Stimulated activated CD4-positive, alpha-beta T cell treated with anti-CD3 and anti-CD28 coated beads, Interleukin-15, amount 100 ng/mL, for 24 hours (primary cell): ENCODE measurements around the gene WDR18.

Source experiments
- DNase-seq: peaks from one replicate; pipeline ENCODE4 v3.0.0-alpha.2; 2020

Gene WDR18

DNA sequence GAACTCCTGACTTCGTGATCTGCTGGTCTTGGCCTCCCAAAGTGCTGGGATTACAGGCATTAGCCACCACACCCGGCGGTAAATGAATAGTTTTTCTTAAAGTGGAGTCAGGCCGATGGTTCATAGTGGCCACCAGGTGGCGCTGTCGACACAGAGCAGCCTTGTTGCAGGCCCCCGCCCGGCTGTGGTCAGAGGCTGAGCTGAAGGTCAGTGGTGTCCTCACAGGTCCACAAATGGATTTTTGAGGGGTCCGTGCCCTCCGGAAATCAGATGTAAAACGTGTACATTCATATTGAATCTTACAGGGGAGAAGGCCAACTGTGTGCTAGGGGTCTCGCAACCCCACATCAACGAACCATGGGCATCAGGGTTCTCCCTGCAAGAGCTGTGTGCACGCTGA, 13.4 kb upstream of the WDR18 start:
- DNase-seq = no peak

DNA sequence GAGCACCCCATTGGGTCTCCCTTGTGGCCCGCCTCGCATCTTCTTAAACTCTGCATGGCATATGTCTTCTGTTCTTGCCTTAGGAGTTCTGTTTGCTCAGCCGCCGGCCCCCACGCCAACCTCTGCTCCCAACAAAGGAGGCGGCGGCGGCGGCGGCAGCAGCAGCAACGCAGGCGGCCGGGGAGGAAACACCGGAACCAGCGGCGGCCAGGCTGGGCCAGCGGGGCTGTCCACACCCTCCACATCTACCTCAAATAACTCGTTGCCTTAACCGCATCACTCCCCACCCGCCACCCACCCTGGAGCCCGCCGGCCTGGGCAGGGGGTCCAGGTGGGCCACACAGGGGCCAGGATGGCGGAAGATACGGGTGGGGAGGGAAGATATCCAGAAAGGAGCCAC, 12.3 kb upstream of the WDR18 start:
- DNase-seq = no peak

DNA sequence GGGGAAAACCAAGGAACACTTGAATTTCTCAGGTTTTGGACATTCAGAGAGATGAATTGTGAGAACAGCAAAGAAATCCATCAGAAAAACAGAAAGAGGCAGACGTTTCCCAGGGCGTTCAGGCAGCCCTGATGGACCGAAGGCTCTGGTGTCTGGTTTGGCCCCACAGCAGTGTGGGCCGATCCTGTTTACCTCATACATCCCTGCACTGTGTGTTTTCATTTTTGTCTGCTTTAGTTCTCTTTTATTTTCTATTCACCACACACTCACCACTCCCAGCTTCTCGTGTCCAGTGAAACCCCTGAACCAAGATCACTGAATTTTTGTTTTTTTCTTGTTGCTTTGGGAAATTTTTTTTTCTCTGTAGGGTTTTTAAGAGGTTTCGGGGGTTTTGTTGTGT, 11.9 kb upstream of the WDR18 start:
- DNase-seq = no peak

DNA sequence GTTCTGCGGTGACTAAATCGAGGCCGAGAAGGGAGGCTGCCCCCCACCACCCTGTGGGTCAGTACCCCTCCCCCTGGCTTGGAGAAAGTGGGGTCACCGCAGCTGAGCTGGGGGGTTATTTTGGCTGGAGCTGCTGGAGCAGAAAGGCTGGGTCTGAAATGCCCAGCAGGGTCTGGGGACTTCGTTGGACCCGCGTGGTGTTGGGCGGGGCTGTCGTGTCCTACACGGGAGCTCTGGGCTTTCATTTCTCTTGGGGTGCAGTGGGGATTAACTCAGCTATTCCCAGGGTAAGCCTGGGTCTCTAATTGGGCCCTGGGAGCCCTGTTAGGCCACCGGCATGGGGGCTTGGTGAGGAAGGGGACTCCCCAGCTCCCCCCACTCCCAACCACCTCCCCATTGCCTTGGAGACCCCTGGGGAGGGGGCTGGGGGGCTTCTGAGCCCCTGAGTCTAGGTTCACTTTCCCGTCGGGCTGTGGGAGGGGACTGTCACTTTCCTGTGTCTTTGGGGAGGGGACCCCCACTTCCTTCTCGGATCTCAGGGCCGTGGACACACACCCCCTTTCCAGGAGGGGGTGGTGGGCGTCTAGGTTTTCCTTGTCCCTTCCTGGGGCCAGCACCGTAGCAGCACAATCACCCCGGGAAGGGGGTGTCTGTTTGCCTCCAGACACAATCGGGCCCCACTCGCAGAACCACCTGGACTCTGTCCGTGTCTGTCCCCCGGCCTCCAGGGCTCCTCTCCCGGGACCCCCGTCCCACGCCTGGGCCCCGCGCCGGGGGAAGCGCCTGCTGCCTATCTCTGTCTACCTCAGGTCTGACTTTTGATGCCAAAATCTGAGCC, 10.2 kb upstream of the WDR18 start:
- no peak for DNase-seq

DNA sequence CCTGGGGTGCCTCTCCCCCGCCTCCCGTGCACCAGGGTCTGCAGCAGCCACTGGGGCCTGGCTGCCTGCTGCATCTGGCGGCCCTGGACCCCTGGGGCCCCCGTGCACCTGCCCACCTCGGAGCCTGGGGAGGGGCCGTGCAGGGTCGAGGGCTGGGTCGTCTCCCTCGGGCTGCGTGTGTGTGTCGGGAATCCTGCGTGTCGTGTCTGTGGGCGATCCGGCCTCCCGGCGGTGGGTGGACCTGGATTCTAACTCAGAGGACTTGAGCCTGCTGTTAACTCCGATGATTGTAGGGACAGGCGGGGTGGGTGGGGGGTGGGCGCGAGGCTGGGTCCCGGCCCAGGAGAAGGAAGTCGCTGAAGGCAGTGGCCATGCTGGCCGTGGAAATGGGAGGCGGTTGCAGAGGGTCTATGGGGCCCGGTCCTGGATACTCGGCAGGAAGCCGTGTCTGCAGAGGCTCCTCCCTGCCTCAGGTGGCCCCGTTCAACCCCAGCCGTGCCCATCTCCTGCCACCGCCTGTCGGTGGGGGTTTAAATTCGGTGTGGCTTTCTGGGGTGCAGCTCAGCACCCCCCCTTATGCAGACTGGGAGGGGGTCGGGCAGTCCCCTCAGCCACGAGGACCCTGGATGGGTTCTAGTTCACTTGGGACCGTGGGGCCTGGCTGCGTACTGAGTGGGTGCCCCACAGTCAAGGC, 9.4 kb upstream of the WDR18 start:
- DNase-seq = no peak

DNA sequence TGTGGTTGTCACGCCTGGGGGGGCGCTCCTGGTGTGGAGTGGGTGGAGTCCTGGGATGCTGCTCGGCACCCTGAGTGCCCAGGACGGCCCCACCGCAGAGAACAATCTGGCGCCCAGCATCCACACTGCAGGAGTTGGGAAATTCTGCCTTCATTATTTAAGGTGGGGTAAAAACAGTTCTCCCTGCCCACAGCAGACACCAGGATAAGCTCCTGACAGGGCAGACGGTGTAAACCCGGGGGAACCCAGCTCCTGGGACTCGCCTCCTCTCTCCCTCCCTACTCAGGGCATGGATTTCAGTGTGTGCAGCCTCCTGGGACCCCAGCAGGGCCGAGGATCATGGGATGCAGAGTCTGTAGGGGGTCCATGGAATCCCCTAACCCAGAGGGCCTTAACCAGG, 7.7 kb upstream of the WDR18 start:
- DNase-seq = no peak

DNA sequence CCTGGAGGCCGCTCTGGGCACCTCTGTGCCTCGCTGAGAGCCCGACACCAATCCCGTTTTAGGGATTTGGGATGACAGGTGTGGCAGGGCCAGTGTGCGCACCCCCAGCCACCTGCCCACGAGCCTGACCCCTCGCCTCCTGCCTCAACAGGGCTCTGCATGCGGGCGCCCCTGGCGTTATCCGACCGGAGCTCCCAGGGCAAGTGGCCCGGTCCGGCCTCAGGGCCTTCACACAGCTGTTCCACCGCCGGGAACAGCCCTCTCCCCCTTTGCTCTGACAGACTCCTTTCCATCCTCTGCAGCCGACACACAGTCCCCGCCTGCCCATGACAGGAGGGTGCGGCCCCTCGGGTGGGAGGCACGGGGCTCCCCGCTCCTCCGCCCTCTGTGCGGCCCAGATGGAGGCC, 7.1 kb upstream of the WDR18 start:
- DNase-seq = no peak

DNA sequence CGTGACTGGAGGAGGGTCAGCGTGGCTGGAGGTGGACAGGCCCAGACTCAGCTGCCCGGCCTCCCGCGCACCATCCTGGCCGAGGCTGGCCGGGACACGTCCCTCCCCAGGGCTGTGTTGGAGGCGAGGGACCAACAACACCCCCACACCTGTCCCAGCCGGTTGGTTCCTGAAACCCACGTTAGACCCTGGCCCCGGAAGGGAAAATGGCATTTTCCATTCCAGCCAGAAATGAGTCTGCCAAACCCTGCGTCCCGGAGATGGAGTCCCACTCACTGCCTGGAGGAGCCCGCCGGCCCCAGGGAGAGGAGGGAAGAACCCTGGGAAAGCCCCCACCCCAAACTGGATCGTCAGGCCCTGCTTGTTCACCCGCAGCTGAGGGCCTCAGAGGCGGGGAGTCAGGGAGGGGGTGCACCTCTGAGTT, 4.8 kb upstream of the WDR18 start:
- no peak for DNase-seq

DNA sequence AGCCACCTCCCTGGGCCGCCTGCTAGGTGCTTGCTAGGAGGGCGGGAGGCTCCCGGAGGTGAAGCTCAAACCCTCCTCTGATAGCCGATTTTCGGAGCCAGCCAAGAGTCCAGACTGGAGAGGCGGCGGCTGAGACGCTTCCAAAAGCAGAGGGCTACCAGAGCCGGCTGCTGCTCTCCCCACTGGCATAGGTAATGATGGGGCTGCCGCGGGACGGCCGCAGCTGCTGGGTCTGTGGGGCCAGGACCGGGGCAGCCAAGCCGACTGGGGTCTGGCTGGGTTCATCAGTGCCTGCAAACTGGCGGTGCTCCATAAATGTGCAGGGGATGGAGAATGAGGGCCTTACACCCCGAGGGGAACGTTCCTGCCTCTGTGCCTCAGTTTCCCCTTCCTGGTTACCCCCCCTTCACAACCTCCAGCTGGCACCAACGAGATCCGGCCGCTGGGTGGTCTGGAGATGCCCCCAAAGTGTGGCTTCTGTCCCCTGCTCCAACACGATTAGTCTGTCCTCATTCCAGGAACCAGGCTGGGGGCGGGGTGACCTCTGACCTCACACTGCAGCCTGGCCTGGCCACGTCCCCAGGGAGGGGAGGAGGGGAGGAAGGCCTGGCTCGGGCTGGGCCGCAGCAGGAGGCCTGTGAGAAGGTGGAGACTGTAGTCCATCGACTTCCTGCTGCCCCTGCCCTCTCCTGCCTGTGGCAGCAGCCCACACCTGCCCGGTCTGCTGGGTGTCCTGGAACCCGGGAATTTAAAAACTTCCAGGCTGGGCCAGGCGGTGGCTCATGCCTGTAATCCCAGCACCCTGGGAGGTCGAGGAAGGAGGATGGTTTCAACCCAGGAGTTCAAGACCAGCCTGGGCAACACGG, 3.8 kb upstream of the WDR18 start:
- no peak for DNase-seq

DNA sequence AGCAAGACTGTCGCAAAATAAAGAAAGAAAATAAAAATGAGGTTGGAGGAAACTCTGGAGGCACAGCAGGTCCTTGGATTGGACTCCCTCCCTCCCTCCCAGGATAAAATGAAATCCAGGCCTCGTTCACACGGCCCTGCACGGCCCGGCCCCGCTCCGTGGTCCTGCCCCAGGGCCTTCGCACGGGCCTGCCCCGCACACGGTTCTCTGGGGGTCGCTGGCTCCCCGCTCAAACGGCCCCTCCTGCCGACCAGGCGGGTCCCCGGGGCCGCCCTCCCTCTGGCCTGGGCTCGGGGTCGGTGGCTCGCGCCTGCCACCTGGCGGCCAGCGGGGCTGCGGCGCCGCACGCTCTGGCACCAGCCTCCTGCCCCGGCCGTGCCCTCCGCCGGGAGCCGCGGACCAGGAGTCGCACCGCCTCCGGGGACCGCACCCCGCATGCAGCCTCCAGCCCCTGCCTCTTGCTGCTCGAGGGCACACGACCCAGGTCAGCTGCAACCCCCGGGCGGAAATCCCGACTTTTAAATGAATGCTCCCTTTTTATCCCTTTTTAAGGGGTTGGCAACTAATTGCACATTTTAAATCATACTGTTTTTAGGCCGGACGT, 1.5 kb upstream of the WDR18 start:
- DNase-seq = peak; percentile 83

DNA sequence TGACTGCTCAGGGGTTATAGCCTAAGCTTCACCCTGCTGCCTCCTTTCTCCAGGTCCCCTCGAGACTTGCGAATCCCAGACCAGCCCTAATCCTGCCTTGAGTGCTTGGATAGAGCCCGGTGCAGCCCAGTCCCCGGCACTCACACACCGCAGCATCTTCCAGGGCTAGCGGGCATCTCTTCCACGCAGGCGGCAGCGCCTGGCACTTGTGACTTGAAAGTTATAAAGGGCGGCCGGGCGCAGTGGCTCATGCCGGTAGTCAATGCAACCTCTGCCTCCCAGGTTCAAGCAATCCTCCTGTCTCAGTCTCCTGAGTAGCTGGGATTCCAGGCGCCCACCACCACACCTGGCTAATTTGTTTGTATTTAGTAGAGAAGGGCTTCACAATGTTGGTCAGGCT, 1.9 kb downstream of the WDR18 start:
- no peak for DNase-seq

DNA sequence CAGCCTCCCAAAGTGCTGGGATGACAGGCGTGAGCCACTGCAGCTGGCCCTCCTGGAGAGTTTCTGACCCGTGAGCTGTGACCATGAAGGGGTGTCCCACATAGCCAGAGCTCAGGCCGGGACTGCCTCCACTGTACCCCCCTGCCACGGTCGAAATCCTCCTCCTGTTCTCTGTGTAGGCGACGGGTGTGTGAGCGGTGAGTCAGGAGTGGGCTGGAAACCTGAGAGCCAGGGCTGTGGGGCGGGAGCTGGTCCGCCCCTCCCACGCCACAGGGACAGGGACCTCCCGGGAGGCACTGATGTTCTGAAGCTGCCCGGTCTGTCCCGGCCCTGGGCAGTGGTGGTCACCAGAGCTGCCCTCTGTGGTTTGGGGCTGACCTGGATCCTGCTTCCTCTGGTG, 3.9 kb downstream of the WDR18 start:
- no peak for DNase-seq

DNA sequence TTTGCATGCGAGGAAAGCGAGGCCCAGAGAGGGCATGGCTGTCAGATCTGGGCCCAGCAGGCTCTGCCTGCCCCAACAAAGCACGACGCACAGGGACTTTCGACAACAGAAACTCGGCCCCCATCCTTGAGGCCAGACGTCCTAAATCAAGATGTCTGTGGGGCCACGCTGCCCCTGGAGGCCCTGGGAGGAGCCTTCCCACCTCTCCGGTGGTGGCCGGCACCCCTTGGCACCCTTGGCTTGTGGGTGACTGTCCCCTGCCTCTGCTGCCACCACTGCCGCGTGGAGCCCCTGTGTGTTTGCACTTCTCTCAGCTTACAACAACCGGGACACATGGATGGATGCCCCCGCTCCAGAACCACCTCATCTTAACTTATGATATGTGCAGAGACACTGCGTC, 4.4 kb downstream of the WDR18 start:
- DNase-seq = no peak

DNA sequence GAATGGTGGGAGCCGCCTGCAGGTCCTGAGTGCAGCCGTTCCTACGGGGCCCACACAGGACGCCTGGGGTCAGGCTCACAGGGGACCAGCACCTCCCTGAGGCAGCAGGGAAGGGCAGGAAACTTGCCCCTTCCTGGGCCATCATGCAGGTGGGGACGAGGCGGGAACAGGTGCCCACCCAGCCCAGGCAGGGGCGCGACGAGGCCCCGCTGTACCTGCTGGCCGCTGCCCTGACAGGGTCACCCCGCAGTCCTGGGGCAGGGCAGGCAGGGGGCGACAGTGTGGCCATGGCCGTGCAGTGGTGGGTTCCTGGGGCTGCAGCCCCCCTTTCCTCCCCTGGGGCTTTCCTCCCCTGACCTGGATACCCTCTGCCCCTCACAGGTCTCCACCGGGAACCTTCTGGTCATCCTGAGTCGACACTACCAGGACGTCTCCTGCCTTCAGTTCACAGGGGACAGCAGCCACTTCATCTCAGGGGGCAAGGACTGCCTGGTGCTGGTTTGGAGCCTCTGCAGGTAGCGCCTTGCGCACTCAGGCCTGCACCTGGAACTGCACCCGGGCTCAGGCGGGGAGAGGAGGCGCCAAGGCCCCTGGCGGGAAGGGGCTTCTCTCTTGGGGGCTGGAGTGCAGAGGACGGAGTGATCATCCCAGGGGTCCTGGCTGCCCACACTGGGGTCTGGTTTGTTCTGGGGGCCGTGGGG, 5.4 kb downstream of the WDR18 start:
- no peak for DNase-seq

DNA sequence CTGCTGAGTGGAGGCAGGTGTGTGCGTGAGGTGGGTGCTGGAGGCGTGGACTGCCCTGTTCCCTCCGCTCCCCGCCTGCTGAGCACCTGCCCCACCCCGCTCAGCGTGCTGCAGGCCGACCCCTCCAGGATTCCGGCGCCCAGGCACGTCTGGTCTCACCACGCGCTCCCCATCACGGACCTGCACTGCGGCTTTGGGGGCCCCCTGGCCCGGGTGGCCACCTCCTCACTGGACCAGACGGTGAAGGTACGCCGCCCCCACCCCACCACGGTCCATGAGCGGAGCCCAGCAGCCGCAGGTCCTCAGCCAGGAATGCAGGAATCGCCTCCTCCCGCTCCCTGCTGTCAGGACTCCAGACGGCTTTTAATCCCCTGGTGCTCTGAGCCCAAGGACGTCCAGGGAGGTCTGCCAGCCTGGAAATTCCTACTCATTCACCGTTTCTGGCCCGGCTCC, 6.0 kb downstream of the WDR18 start:
- DNase-seq = no peak

DNA sequence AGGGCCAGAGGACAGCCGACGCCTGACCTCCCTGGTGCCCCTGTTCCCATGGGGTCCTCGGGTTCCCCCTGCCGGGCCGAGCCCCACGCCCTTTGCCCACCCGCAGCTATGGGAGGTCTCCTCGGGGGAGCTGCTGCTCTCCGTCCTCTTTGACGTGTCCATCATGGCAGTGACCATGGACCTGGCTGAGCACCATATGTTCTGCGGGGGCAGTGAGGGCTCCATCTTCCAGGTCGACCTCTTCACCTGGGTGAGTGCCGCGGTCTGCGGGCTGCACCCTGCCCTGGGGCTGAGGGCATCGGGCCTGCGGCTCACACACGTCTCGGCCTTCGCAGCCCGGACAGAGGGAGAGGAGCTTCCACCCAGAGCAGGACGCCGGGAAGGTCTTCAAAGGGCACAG, 6.6 kb downstream of the WDR18 start:
- DNase-seq = no peak

DNA sequence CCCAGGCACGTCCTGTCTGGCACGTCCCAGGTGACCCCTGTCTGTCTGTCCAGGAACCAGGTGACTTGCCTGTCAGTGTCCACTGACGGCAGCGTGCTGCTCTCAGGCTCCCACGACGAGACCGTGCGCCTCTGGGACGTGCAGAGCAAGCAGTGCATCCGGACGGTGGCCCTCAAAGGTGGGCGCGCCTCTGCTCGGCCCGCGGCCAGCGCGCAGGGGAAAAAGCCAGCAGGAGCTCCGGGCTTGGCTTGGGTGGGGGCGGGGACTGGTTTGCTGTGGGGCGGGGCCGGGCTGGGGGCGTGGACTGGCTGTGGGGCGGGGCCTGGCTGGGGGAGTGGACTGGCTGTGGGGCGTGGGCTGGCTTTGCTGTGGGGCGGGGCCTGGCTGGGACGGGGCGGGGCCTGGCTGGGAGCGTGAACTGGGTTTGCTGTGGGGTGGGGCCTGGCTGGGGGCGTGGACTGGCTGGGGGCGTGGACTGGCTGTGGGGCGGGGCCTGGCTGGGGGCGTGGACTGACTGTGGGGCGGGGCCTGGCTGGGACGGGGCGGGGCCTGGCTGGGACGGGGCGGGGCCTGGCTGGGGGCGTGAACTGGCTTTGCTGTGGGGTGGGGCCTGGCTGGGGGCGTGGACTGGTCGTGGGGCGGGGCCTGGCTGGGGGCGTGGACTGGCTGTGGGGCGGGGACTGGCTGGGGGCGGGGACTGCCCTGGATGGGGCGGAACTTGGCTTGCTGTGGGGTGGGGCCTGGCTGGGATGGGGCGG, 7.2 kb downstream of the WDR18 start:
- peak; percentile 73 for DNase-seq

DNA sequence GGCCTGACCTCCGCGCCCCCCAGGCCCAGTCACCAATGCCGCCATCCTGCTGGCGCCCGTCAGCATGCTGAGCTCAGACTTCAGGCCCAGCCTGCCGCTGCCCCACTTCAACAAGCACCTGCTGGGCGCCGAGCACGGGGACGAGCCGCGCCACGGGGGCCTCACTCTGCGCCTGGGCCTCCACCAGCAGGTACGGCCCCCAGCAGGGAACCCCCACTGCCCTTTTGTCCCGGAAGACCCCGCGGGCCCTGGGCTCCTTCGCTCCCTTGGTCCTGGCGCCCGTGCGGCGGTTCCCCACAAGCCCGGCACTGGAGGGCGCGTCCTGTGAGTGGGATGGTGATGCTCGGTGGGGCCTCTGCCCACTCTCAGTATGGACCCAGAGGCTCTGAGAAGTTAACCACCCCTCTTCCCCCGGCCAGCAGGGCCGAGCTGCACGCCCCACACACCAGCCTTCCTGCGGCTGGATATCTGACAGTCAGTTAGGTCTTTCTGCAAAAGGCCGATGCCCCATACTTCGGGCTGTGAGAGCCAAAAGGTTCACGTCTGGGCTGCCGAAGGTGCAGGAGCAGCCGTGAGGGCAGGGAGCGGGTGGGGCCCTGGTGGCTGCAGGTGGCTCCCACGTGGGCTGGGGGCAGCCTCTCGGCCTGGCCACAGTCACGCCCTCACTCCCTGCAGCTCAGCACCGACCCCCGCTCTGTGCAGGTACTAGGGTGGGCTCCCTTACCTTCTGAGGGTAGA, 8.0 kb downstream of the WDR18 start:
- DNase-seq = no peak

DNA sequence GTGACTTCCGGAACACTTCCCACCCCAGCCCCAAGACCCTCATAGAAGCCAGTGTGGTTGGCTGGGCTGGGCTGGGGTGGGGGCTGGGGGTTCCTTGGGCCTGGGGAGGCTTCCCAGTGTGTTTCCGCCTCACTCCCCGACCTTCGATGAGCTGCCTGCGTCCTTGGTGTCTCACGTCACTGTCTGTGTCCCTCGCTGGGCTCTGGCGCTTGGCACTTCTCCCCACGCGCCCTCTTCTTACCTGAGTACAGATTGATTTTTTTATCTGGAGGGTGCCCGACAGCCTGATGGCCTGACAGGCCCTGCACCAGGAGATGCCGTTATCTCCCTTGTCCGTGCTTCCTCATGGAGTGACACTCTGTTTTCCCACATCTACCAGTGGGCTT, 8.5 kb downstream of the WDR18 start:
- DNase-seq = no peak

DNA sequence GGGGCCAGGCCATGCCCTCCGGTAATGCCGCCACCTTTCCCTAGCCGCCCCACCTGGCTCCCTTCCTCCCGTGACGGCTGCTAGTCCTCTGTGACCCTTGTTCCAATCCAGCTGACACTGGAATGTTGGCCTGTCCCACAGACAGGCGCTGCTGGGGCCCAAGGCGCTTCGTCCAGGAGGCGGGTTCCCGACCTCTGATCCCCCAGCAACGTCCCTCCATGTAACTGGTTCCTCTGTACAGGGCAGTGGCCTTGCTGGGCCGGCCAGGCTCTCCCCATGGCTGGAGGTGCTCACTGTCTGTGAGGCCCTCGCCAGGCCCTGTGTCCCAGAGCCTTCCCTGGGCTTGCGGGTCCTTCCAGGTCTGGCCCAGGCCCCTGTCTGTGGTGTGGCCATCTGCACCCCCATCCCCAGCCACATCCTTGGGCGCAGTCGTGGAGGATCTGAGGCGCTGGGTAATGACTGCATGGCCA, 9.3 kb downstream of the WDR18 start:
- peak; percentile 4 for DNase-seq
